GM13977 (cell line): ENCODE data around the gene FHIT.

ENCODE experiments used
- DNase-seq: peaks from one replicate; pipeline ENCODE4 v3.0.0; 2012; ENCODE audit warnings: low spot score
- CTCF ChIP-seq: IDR thresholded peaks from 2 replicates; pipeline ENCODE4 v1.5.1; 2012; ENCODE audit warnings: mild to moderate bottlenecking, control low read depth; ENCODE audit not compliant: insufficient read depth; ENCODE audit errors: extremely low read depth, missing control alignments
- in situ Hi-C: fragments of 300-500 bp; cut with MboI; formaldehyde crosslinking; loops from one replicate; pipeline ENCODE4 v1.12.0; 2022; ENCODE audit warnings: low sequenced_read_pairs, low pct_unique_long_range_greater_than_20kb, mixed read lengths, inconsistent platforms; ENCODE audit not compliant: unreplicated experiment

The FHIT gene

GRCh38 chr3:60207905-60208304 lies 1043.3 kb downstream of the FHIT start:
- in situ Hi-C loops = no loop called here
- TF ChIP-seq CTCF = no peak
- DNase-seq = no peak

DNA sequence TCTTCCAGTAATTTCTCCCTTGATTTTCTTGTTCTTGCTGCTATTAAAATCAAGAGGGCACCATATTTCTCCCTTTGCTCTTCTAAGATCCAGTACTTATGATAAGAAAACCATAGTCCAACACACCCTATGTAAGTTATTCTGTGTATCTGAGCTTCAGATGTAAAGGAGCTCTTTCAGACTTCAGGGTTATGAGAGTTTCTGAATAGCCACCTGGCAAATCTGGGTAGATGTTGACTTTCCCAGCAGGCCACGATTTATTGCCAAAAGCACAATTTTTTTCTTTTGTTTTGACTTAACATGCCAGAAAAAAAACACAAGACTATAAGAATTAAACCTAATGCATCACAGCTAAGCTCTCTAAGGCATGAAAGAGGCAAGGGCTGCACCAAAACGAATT lies 1045.0 kb downstream of the FHIT start:
- in situ Hi-C loops = no loop called here
- DNase-seq = no peak
- TF ChIP-seq CTCF = no peak

DNA sequence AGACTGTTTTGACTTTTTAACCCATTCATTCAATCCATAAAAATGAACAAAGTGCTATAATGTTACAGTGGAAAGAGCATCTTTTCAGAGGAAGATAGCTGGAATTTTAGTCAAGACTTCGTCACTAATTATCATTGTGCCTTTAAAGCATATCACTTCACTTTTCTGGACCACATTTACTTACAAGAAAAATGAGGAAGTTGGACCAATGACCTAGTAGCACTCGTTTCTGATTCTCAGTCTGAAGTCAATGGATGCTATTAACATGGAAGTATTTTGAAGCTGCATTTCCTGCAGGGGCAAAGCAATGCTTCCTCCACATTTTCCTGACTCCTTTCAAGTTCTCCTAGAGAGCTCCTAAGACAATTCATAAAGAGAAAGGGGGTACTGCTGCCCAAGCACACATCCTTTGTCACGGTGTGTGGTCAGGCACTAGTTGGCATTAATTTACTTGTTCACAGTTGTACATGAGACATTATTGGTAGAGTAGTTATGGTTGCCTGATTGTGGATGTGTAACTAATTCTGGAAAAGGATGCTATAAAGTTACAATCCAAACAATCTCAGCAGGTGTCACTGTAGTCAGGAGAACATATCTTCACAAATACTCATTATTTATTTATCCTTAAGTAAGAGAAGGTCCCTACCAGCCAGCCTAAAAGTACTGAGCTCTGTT lies 1049.1 kb downstream of the FHIT start:
- no peak for DNase-seq
- TF ChIP-seq CTCF = no peak
- in situ Hi-C loops = no loop called here

- no peak for DNase-seq
- in situ Hi-C loops = no loop called here
- TF ChIP-seq CTCF = no peak
Measured at GRCh38 chr3:60199306-60199705, 1051.9 kb downstream of the FHIT start.

DNA sequence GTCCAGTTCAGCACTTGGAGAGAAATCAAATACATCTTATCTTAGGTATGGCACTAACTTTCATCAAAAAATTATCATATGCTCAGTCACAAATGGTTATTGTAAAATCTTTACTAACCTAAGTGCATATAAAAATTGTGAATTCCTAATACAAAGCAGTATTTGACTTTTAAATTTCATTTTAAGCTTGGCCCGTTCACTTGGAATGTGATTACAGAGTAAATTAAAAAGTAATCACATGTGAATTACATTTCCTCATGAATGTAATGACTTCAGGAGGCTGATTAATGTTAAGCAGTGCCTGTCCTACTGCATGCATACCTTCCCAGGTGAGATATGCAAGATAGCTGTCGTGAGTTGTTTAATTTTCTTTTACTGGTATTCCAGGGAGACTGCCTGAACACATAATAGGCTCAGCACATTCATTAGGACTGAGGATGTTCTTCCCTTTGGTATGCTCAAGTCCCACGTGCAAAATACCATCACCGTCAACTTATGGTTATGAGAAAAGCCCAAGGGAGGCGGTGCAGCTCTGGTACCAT lies 1053.0 kb downstream of the FHIT start:
- DNase-seq = no peak
- in situ Hi-C loops = no loop called here
- no peak for TF ChIP-seq CTCF

DNA sequence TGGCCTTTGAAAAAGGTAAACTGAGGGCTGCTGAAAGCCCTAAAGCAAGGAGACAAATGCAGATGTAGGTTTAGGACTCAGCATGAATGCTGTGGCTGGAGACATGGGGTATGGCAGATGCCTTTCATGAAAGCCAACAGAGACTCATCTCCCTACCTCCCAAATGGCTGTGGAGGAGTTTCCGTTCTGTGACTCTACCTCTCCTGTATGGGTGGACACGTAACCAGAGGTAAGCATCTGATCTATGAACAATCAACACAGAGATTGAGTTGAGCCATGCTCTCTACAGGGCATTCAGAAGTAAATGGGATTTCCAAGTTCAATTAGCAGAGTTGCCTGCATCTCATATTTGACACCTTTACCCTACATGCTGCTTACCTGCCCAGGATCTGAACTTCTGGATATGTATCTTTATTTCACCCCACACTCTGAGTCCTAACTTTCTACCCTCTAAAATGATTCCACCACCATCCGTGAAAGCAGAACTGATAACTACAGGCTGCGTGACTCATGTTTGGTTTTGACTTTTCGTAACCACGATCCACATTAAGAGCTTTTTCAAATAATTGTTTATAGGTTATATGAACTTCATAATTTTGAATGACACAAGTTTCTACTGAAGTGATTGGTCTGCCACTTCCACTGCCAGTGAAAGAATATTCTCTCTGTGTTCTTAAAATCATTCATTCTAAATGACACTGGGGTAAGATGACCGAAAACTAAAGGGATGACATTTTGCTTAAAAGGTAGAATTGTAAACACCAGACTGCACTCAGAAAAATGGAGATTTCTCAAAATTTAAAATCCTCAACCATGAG lies 1058.7 kb downstream of the FHIT start:
- DNase-seq = no peak
- TF ChIP-seq CTCF = no peak
- in situ Hi-C loops = no loop called here
